ENCODE data around the gene KCP. TPM values are rescaled to one million over a fixed set of nuclear protein-coding genes. Genes with fewer than 3 reads are reported as not detected.

Gene KCP
- total and polyA plus RNA-seq, 2 of the 13 experiments (the other 11 are each of a cell fraction or from before 2014, with no cell fraction given) = 0.37 to 1.0 TPM

GRCh38 chr7:128928159-128928813 is 17.8 kb upstream of the KCP start:
- in situ Hi-C loops (cut with HindIII; ENCODE audit: extremely low pct_ligation_motif_present, low pct_unique_long_range_greater_than_20kb) (no loop called here), intact Hi-C loops (cut with micrococcal nuclease; ENCODE audit: unreplicated experiment) (no loop called here)
- Histone ChIP-seq H3K4me3 (replicated peaks in 1 of 3; ENCODE audit: insufficient read depth in 1 of 3, low read depth in 2 of 3, low read length in 3 of 3) (no peak overlapping the region), H3K9me3 (ENCODE audit: low read length) (no peaks in the 10 kb centered on the region), H3K27me3 (ENCODE audit: control insufficient read depth in 1 of 2, insufficient read depth in 2 of 2, low read length in 2 of 2) (peaks cover 8 to 40% of the 10 kb centered on the region in 2 experiments), H3K4me2 (ENCODE audit: low read depth, low read length) (no peak overlapping the region), H4K20me1 (ENCODE audit: insufficient read depth, low read length) (no peaks in the 10 kb centered on the region), H3K79me2 (ENCODE audit: insufficient read depth, low read length) (no peaks in the 10 kb centered on the region), H3K36me3 (replicated peaks in 1 of 2; ENCODE audit: control insufficient read depth in 1 of 2, insufficient read depth in 2 of 2, low read length in 2 of 2) (no peaks in the 10 kb centered on the region), H3K4me1 (ENCODE audit: insufficient read depth, low read length) (peaks cover 6% of the 10 kb centered on the region), H2AFZ (ENCODE audit: low read length) (no peak overlapping the region), H3K27ac (ENCODE audit: extremely low read length, insufficient read depth, low read length) (no peak overlapping the region), H3K9ac (ENCODE audit: insufficient read depth, low read depth, low read length) (no peak overlapping the region)
- TF ChIP-seq MNT (IDR thresholded peaks at IDR 0.05) (no peak), TRIM24 (CRISPR knock-in tag; IDR thresholded peaks at IDR 0.05) (no peak), HOMEZ (CRISPR knock-in tag; IDR thresholded peaks at IDR 0.05; ENCODE audit: low read depth) (no peak), SNAI1 (CRISPR knock-in tag; IDR thresholded peaks at IDR 0.05; ENCODE audit: borderline replicate concordance) (no peak), SMAD3 (CRISPR knock-in tag; IDR thresholded peaks at IDR 0.05) (no peak), ZNF564 (CRISPR knock-in tag; IDR thresholded peaks at IDR 0.05) (peak; percentile 99), ZNF337 (CRISPR knock-in tag; IDR thresholded peaks at IDR 0.05; ENCODE audit: borderline replicate concordance, low read depth) (no peak)
- ATAC-seq (no peak), DNase-seq (ENCODE audit: low spot score) (no peak), FAIRE-seq (no peak)
- ChIA-PET CTCF (ENCODE audit: low intra/inter-chr PET ratio, low total read pairs) (no interaction called here), POLR2A (no interaction called here)
- BruUV-seq (replicated peaks) = no TSS peak
- whole genome bisulfite sequencing (ENCODE audit: low lambda C conversion rate) = 51% methylated on average over 7 of the region's 8 CpGs
